A673 (cell line): ENCODE measurements around the gene GNL3L. TPM values are rescaled to one million over a fixed set of nuclear protein-coding genes. Genes with fewer than 3 reads are reported as not detected.

Experiments
- BruUV-seq: library from RNA; stranded (reverse); fragments of 400-500 nt; replicated peaks from 2 replicates; lab custom pipeline; 2021; lab: Mats Ljungman, UMichigan
- CTCF ChIA-PET: fragments of 300-600 bp; sonication (Branson Sonifier 250); formaldehyde crosslinking; loops from one replicate; lab custom pipeline; 2022; ENCODE audit warnings: antibody characterized with exemption; lab: Charles Lee
- POLR2A ChIA-PET: fragments of 300-600 bp; sonication (Branson Sonifier 250); formaldehyde crosslinking; loops from one replicate; lab custom pipeline; 2022; ENCODE audit warnings: antibody characterized with exemption; ENCODE audit not compliant: low non-redundant PET; lab: Charles Lee
- DNase-seq: peaks from one replicate; pipeline ENCODE4 v3.0.0-alpha.2; 2015; ENCODE audit warnings: low spot score
- H3K27ac ChIP-seq: fragments of 200-600 bp; sonication (generic); 2 replicates; pipeline ENCODE4 v1.5.1; 2016; ENCODE audit warnings: mixed run types, low read depth, mild to moderate bottlenecking, mixed read lengths, antibody characterized with exemption, low read length; ENCODE audit not compliant: poor library complexity, severe bottlenecking
- H3K27me3 ChIP-seq: fragments of 200-600 bp; sonication (generic); replicated peaks from 2 replicates; pipeline ENCODE4 v1.6.1; 2017; ENCODE audit warnings: mixed run types, low read depth, mild to moderate bottlenecking, mixed read lengths, antibody characterized with exemption, low read length; ENCODE audit not compliant: insufficient read depth, poor library complexity
- H3K36me3 ChIP-seq: fragments of 200-600 bp; sonication (generic); 2 replicates; pipeline ENCODE4 v1.6.1; 2016; ENCODE audit warnings: mixed run types, mild to moderate bottlenecking, mixed read lengths, antibody characterized with exemption, low read length; ENCODE audit not compliant: insufficient read depth, poor library complexity, severe bottlenecking
- H3K4me1 ChIP-seq: fragments of 200-600 bp; sonication (generic); 2 replicates; pipeline ENCODE4 v1.6.1; 2017; ENCODE audit warnings: mixed run types, mild to moderate bottlenecking, mixed read lengths, antibody characterized with exemption, low read length; ENCODE audit not compliant: insufficient read depth, poor library complexity, severe bottlenecking
- H3K4me3 ChIP-seq: fragments of 200-600 bp; sonication (generic); 2 replicates; pipeline ENCODE4 v1.5.1; 2016; ENCODE audit warnings: low read depth, mixed run types, mild to moderate bottlenecking, mixed read lengths, low read length; ENCODE audit not compliant: poor library complexity, severe bottlenecking
- H3K9me3 ChIP-seq: fragments of 200-600 bp; sonication (generic); 2 replicates; pipeline ENCODE4 v1.6.1; 2016; ENCODE audit warnings: mixed run types, low read depth, mild to moderate bottlenecking, mixed read lengths, antibody characterized with exemption, low read length; ENCODE audit not compliant: poor library complexity, severe bottlenecking
- EZH2 ChIP-seq: fragments of 200-600 bp; sonication (generic); IDR thresholded peaks from 2 replicates; pipeline ENCODE4 v1.6.1; 2017; ENCODE audit warnings: borderline replicate concordance, low read depth, mild to moderate bottlenecking, mixed read lengths, antibody characterized with exemption, low read length; ENCODE audit not compliant: poor library complexity, severe bottlenecking
- intact Hi-C: fragments of 100-400 bp; cut with micrococcal nuclease; formaldehyde crosslinking; loops from one replicate; pipeline ENCODE4 v1.10.0; 2022; ENCODE audit not compliant: unreplicated experiment
- total RNA-seq: library from RNA; stranded (reverse); gene quantifications from 2 replicates; pipeline ENCODE4 v1.2.3, GENCODE V29; 2021
- TF ChIP-seq, protein P1 (sequence below): fragments of 300-800, 200-600 bp; sonication (generic); conservative IDR thresholded peaks from 2 replicates; pipeline ENCODE4 v1.5.1; 2017; ENCODE audit warnings: low read depth, mild to moderate bottlenecking, antibody characterized with exemption, low read length, moderate library complexity, mixed read lengths

The GNL3L gene
- total RNA-seq, 1 experiment from 2014 or later, result 89.3 TPM

GRCh38 chrX:54494989-54495813 is 34.8 kb upstream of the GNL3L start:
- H3K27ac ChIP-seq, result peak overlapping the region; percentile 85
- intact Hi-C loops, result loop anchor here (2.0 kb wide), 1 partner anchor 36 kb away; the partner anchor contains the start of gene GNL3L
- BruUV-seq, result no TSS peak

GRCh38 chrX:54495814-54496516 is 34.1 kb upstream of the GNL3L start, which contains the start of gene FGD1:
Gene FGD1 (minus strand): TSS chrX:54496234. CDS start chrX:54495432, 802 bp downstream.
- TF ChIP-seq, protein P1, sequence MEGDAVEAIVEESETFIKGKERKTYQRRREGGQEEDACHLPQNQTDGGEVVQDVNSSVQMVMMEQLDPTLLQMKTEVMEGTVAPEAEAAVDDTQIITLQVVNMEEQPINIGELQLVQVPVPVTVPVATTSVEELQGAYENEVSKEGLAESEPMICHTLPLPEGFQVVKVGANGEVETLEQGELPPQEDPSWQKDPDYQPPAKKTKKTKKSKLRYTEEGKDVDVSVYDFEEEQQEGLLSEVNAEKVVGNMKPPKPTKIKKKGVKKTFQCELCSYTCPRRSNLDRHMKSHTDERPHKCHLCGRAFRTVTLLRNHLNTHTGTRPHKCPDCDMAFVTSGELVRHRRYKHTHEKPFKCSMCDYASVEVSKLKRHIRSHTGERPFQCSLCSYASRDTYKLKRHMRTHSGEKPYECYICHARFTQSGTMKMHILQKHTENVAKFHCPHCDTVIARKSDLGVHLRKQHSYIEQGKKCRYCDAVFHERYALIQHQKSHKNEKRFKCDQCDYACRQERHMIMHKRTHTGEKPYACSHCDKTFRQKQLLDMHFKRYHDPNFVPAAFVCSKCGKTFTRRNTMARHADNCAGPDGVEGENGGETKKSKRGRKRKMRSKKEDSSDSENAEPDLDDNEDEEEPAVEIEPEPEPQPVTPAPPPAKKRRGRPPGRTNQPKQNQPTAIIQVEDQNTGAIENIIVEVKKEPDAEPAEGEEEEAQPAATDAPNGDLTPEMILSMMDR, result no peak
- intact Hi-C loops, result loop anchor here (2.0 kb wide), 1 partner anchor 35 kb away; the partner anchor contains the start of gene GNL3L
- CTCF ChIA-PET, result no interaction called here
- Histone ChIP-seq H3K4me3 (peak within 1 kb of the TSS; percentile 76), H3K27ac (peak within 1 kb of the TSS; percentile 85), H3K4me1 (no peaks in the 10 kb centered on the region), H3K27me3 (no peaks in the 10 kb centered on the region), H3K9me3 (no peaks in the 10 kb centered on the region), H3K36me3 (no peaks in the 10 kb centered on the region)
- DNase-seq, result peak; percentile 72
- POLR2A ChIA-PET, result no interaction called here
- BruUV-seq, result no TSS peak

More at GRCh38 chrX:54494989-54495813, 34.8 kb upstream of the GNL3L start:
- CTCF ChIA-PET, result no interaction called here
- Histone ChIP-seq H3K4me1 (no peaks in the 10 kb centered on the region), H3K4me3 (peak overlapping the region; percentile 76), H3K9me3 (no peaks in the 10 kb centered on the region), H3K36me3 (no peaks in the 10 kb centered on the region), H3K27me3 (no peaks in the 10 kb centered on the region)
- no peak for DNase-seq
- TF ChIP-seq, protein P1, result no peak
- TF ChIP-seq EZH2, result no peak
- POLR2A ChIA-PET, result no interaction called here

- TF ChIP-seq, protein P1, result no peak
- TF ChIP-seq EZH2, result no peak
- Histone ChIP-seq H3K9me3 (no peaks in the 10 kb centered on the region), H3K27ac (peak overlapping the region; percentile 85), H3K36me3 (no peaks in the 10 kb centered on the region), H3K27me3 (no peaks in the 10 kb centered on the region), H3K4me1 (no peaks in the 10 kb centered on the region), H3K4me3 (peak overlapping the region; percentile 76)
- DNase-seq, result no peak
- no TSS peak for BruUV-seq
- intact Hi-C loops, result no loop called here
- POLR2A ChIA-PET, result no interaction called here
- CTCF ChIA-PET, result no interaction called here
Observed at GRCh38 chrX:54496517-54496852, 33.5 kb upstream of the GNL3L start.
